Liver (tissue), 9 donors: Measurements from ENCODE around the gene MYCL. TPM values are rescaled to one million over a fixed set of nuclear protein-coding genes. Genes with fewer than 3 reads are reported as not detected.

Experiments used
- DNase-seq: peaks from one replicate; pipeline ENCODE4 v3.0.0-alpha.2; 2017; ENCODE audit warnings: low spot score
- H3K27ac ChIP-seq, 2 donors: one replicate each; pipeline ENCODE4 v1.7.0; 2013; ENCODE audit warnings: inconsistent platforms in 2 of 2, low read length in 2 of 2, control low read depth in 1 of 2, low read depth in 1 of 2, mild to moderate bottlenecking in 1 of 2
- H3K27me3 ChIP-seq, 4 donors: one replicate each; pipeline versions ENCODE4 v1.6.1 to v1.7.0; 2013; ENCODE audit warnings: low read length in 3 of 4, inconsistent platforms in 1 of 4, mild to moderate bottlenecking in 1 of 4, moderate library complexity in 1 of 4; ENCODE audit not compliant: control insufficient read depth in 4 of 4, insufficient read depth in 4 of 4
- H3K36me3 ChIP-seq, 4 donors: one replicate each; pipeline versions ENCODE4 v1.6.1 to v1.7.0; 2013; ENCODE audit warnings: low read length in 3 of 4, mild to moderate bottlenecking in 3 of 4, low read depth in 1 of 4, moderate library complexity in 1 of 4; ENCODE audit not compliant: control insufficient read depth in 4 of 4, insufficient read depth in 3 of 4
- H3K4me1 ChIP-seq, 4 donors: one replicate each; pipeline versions ENCODE4 v1.6.1 to v1.7.0; 2013; ENCODE audit warnings: low read length in 3 of 4, mild to moderate bottlenecking in 3 of 4, moderate library complexity in 1 of 4; ENCODE audit not compliant: control insufficient read depth in 4 of 4, insufficient read depth in 4 of 4
- H3K4me3 ChIP-seq, 3 donors: one replicate each; pipeline versions ENCODE4 v1.6.1 to v1.7.0; 2013; ENCODE audit warnings: low read length in 3 of 3, control low read depth in 1 of 3, low read depth in 1 of 3, mild to moderate bottlenecking in 1 of 3
- H3K9ac ChIP-seq, 2 donors: one replicate each; pipeline ENCODE4 v1.7.0; 2013; ENCODE audit warnings: low read length in 2 of 2, mild to moderate bottlenecking in 2 of 2, moderate library complexity in 2 of 2, control low read depth in 1 of 2, low read depth in 1 of 2
- H3K9me3 ChIP-seq, 4 donors: one replicate each; pipeline versions ENCODE4 v1.6.1 to v1.7.0; 2013; ENCODE audit warnings: low read length in 3 of 4; ENCODE audit not compliant: control insufficient read depth in 4 of 4
- ATF3 ChIP-seq: IDR thresholded peaks from 2 replicates; pipeline ENCODE4 v1.6.1; 2016; ENCODE audit warnings: antibody characterized with exemption
- CTCF ChIP-seq: fragments of 150-350 bp; IDR thresholded peaks from 2 replicates; pipeline ENCODE4 v1.5.1; 2017; ENCODE audit warnings: improper control_type of control experiment, low read depth, low read length; ENCODE audit not compliant: missing input control
- EGR1 ChIP-seq, 2 donors: IDR thresholded peaks; 2 replicates each; pipeline ENCODE4 v1.6.1; 2016 to 2018; ENCODE audit warnings: antibody characterized with exemption in 2 of 2, low read depth in 2 of 2
- FOXA1 ChIP-seq: IDR thresholded peaks from 2 replicates; pipeline ENCODE4 v1.6.1; 2016; ENCODE audit warnings: antibody characterized with exemption
- FOXA2 ChIP-seq: IDR thresholded peaks from 2 replicates; pipeline ENCODE4 v1.6.1; 2016; ENCODE audit warnings: antibody characterized with exemption
- GABPA ChIP-seq, 2 donors: IDR thresholded peaks in 1 of 2; conservative IDR thresholded peaks in 1 of 2; 2 replicates each; pipeline ENCODE4 v1.6.1; 2016; ENCODE audit warnings: antibody characterized with exemption in 2 of 2, mild to moderate bottlenecking in 1 of 2, moderate library complexity in 1 of 2
- HNF4A ChIP-seq, 2 donors: conservative IDR thresholded peaks; 2 replicates each; pipeline ENCODE4 v1.6.1; 2016; ENCODE audit warnings: antibody characterized with exemption in 2 of 2, mild to moderate bottlenecking in 2 of 2
- HNF4G ChIP-seq: IDR thresholded peaks from 2 replicates; pipeline ENCODE4 v1.6.1; 2016; ENCODE audit warnings: antibody characterized with exemption
- JUND ChIP-seq, 2 donors: IDR thresholded peaks; 2 replicates each; pipeline ENCODE4 v1.6.1; 2016; ENCODE audit warnings: antibody characterized with exemption in 2 of 2
- MAX ChIP-seq: IDR thresholded peaks from 2 replicates; pipeline ENCODE4 v1.6.1; 2016; ENCODE audit warnings: antibody characterized with exemption
- NR2F2 ChIP-seq: IDR thresholded peaks from 2 replicates; pipeline ENCODE4 v1.6.1; 2016; ENCODE audit warnings: antibody characterized with exemption
- RAD21 ChIP-seq, 2 donors: IDR thresholded peaks; 2 replicates each; pipeline ENCODE4 v1.6.1; 2016; ENCODE audit warnings: antibody characterized with exemption in 2 of 2, mild to moderate bottlenecking in 2 of 2
- RXRA ChIP-seq, 2 donors: IDR thresholded peaks; 2 replicates each; pipeline ENCODE4 v1.6.1; 2017 to 2018; ENCODE audit warnings: antibody characterized with exemption in 2 of 2, mild to moderate bottlenecking in 1 of 2
- SP1 ChIP-seq: IDR thresholded peaks from 2 replicates; pipeline ENCODE4 v1.6.1; 2018; ENCODE audit warnings: antibody characterized with exemption, mild to moderate bottlenecking
- TAF1 ChIP-seq: conservative IDR thresholded peaks from 2 replicates; pipeline ENCODE4 v1.6.1; 2016; ENCODE audit warnings: antibody characterized with exemption, mild to moderate bottlenecking
- YY1 ChIP-seq: IDR thresholded peaks from 2 replicates; pipeline ENCODE4 v1.6.1; 2016; ENCODE audit warnings: antibody characterized with exemption, mild to moderate bottlenecking
- ZBTB33 ChIP-seq: IDR thresholded peaks from 2 replicates; pipeline ENCODE4 v1.6.1; 2016; ENCODE audit warnings: antibody characterized with exemption
- WGBS: extraction: QIAGEN DNeasy Blood & Tissue Kit; methylation state at CpG from one replicate; pipeline ENCODE4 v1.1.7; 2013; 5-methylcytosine and 5-hydroxymethylcytosine counted together
- polyA plus RNA-seq, 2 donors: library from polyadenylated mRNA; stranded (reverse) in 1 of 2; unstranded in 1 of 2; fragments of 200-250 nt in 1 of 2; fragments of >200 nt in 1 of 2; fragmentation: Nextera tagmentation in 1 of 2; extraction: Ambion mirVana in 1 of 2; gene quantifications; one replicate each; pipeline versions ENCODE4 v1.2.1 to v1.2.3, GENCODE V29; 2013 to 2015
- total RNA-seq, 2 donors: library from RNA; depleted of rRNA; stranded (reverse); fragments of >200 nt; gene quantifications; one replicate each; pipeline ENCODE4 v1.2.3, GENCODE V29; 2014
- TF ChIP-seq, protein P1 (sequence below): IDR thresholded peaks from 2 replicates; pipeline ENCODE4 v1.6.1; 2016; ENCODE audit warnings: antibody characterized with exemption, mild to moderate bottlenecking
- donor health status: healthy.
- donor health status: healthy.
- donor health status: healthy.
- donor health status: healthy.
- donor health status: healthy.

MYCL gene
- total and polyA plus RNA-seq, 4 donors, result 1.8 to 6.6 (median 2.5) TPM

GRCh38 chr1:39940253-39940652 is 38.5 kb upstream of the MYCL start:
- Histone ChIP-seq H3K36me3 (no peaks in the 10 kb centered on the region), H3K9me3 (no peaks in the 10 kb centered on the region), H3K9ac (no peak overlapping the region), H3K27me3 (no peaks in the 10 kb centered on the region), H3K4me3 (no peak overlapping the region), H3K4me1 (peaks cover 8 to 20% (median 11%) of the 10 kb centered on the region in 4 donors), H3K27ac (no peak overlapping the region)
- TF ChIP-seq GABPA (IDR thresholded peaks at IDR 0.05 in 1 of 2, conservative IDR thresholded peaks at IDR 0.05 in 1 of 2) (no peak), RAD21 (IDR thresholded peaks at IDR 0.05) (no peak), ATF3 (no peak), RXRA (IDR thresholded peaks at IDR 0.05) (no peak), CTCF (no peak), FOXA1 (no peak), FOXA2 (no peak), NR2F2 (no peak), SP1 (no peak), YY1 (no peak), ZBTB33 (no peak), HNF4A (conservative IDR thresholded peaks at IDR 0.05) (no peak)
- TF ChIP-seq, protein P1, sequence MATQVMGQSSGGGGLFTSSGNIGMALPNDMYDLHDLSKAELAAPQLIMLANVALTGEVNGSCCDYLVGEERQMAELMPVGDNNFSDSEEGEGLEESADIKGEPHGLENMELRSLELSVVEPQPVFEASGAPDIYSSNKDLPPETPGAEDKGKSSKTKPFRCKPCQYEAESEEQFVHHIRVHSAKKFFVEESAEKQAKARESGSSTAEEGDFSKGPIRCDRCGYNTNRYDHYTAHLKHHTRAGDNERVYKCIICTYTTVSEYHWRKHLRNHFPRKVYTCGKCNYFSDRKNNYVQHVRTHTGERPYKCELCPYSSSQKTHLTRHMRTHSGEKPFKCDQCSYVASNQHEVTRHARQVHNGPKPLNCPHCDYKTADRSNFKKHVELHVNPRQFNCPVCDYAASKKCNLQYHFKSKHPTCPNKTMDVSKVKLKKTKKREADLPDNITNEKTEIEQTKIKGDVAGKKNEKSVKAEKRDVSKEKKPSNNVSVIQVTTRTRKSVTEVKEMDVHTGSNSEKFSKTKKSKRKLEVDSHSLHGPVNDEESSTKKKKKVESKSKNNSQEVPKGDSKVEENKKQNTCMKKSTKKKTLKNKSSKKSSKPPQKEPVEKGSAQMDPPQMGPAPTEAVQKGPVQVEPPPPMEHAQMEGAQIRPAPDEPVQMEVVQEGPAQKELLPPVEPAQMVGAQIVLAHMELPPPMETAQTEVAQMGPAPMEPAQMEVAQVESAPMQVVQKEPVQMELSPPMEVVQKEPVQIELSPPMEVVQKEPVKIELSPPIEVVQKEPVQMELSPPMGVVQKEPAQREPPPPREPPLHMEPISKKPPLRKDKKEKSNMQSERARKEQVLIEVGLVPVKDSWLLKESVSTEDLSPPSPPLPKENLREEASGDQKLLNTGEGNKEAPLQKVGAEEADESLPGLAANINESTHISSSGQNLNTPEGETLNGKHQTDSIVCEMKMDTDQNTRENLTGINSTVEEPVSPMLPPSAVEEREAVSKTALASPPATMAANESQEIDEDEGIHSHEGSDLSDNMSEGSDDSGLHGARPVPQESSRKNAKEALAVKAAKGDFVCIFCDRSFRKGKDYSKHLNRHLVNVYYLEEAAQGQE, result no peak
- DNase-seq, result no peak
- 81% methylated on average over 5 of the region's 5 CpGs for WGBS

DNA sequence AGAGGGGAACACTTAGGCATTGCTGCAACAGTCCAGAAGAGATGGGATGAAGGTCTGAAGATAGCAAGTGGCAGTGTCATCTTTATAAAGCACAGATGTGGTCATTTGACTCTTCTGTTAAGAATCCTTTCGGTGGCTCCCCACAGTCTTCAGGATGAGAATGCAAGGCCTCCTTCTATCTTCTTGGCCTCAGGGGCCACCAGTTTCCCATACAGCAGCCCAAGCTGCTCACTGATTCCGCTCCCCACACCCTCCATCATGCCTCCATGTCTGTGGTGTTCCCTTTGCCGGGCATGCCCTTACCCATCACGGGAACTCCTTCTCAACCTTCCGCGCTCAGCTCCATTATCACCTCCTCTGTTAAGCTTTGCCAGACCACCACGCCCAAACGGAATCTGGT is 37.1 kb upstream of the MYCL start:
- no peak overlapping the region for H3K9ac ChIP-seq
- H3K9me3 ChIP-seq, result no peaks in the 10 kb centered on the region
- H3K36me3 ChIP-seq, result no peaks in the 10 kb centered on the region
- H3K4me1 ChIP-seq, result peaks cover 10 to 31% (median 17%) of the 10 kb centered on the region in 4 donors
- WGBS, result 96% methylated on average over 8 of the region's 8 CpGs
- no peak overlapping the region for H3K27ac ChIP-seq
- no peak for DNase-seq
- no peak overlapping the region for H3K4me3 ChIP-seq
- no peaks in the 10 kb centered on the region for H3K27me3 ChIP-seq
- no peak for TF ChIP-seq EGR1 (IDR thresholded peaks at IDR 0.05; ENCODE audit: low read depth in 2 of 2)
- no peak for TF ChIP-seq JUND (IDR thresholded peaks at IDR 0.05)
- TF ChIP-seq NR2F2, result no peak
- no peak for TF ChIP-seq CTCF
- no peak for TF ChIP-seq FOXA1
- no peak for TF ChIP-seq FOXA2
- no peak for TF ChIP-seq HNF4G
- TF ChIP-seq HNF4A (conservative IDR thresholded peaks at IDR 0.05), result no peak
- TF ChIP-seq ZBTB33, result no peak
- no peak for TF ChIP-seq MAX
- no peak for TF ChIP-seq YY1
- no peak for TF ChIP-seq TAF1
- TF ChIP-seq RAD21 (IDR thresholded peaks at IDR 0.05), result no peak
- TF ChIP-seq GABPA (IDR thresholded peaks at IDR 0.05 in 1 of 2, conservative IDR thresholded peaks at IDR 0.05 in 1 of 2), result no peak
- no peak for TF ChIP-seq SP1
